ENCODE measurements around the gene SIRT5.

Gene SIRT5

GRCh38 chr6:13638014-13638413 lies 63.6 kb downstream of the SIRT5 start:
- Histone ChIP-seq H2AFZ (ENCODE audit: low read depth, low read length) (no peak overlapping the region), H3K27me3 (ENCODE audit: low read depth, low read length) (no peaks in the 10 kb centered on the region), H4K20me1 (ENCODE audit: insufficient read depth, low read length) (no peaks in the 10 kb centered on the region), H3K79me2 (ENCODE audit: low read length) (no peaks in the 10 kb centered on the region), H3K4me2 (ENCODE audit: low read length) (no peak overlapping the region), H3K4me3 (ENCODE audit: low read length) (no peak overlapping the region), H3K4me1 (ENCODE audit: low read length) (no peaks in the 10 kb centered on the region), H3K27ac (ENCODE audit: low read length) (no peak overlapping the region), H3K9ac (ENCODE audit: low read length) (no peak overlapping the region), H3K9me3 (ENCODE audit: insufficient read depth, low read length) (no peaks in the 10 kb centered on the region), H3K36me3 (replicated peaks; ENCODE audit: low read depth, low read length) (peaks cover 3% of the 10 kb centered on the region)
- TF ChIP-seq EZH2phosphoT487 (IDR thresholded peaks at IDR 0.05; ENCODE audit: low read depth) (no peak), CTCF (IDR thresholded peaks at IDR 0.05; ENCODE audit: low read depth, low read length) (no peak)

GRCh38 chr6:13638626-13639025 lies 64.2 kb downstream of the SIRT5 start:
- TF ChIP-seq CTCF (IDR thresholded peaks at IDR 0.05; ENCODE audit: low read depth, low read length) (no peak), EZH2phosphoT487 (IDR thresholded peaks at IDR 0.05; ENCODE audit: low read depth) (no peak)
- Histone ChIP-seq H3K9me3 (ENCODE audit: insufficient read depth, low read length) (no peaks in the 10 kb centered on the region), H2AFZ (ENCODE audit: low read depth, low read length) (no peak overlapping the region), H4K20me1 (ENCODE audit: insufficient read depth, low read length) (no peaks in the 10 kb centered on the region), H3K79me2 (ENCODE audit: low read length) (no peaks in the 10 kb centered on the region), H3K9ac (ENCODE audit: low read length) (no peak overlapping the region), H3K4me1 (ENCODE audit: low read length) (no peaks in the 10 kb centered on the region), H3K4me3 (ENCODE audit: low read length) (no peak overlapping the region), H3K36me3 (replicated peaks; ENCODE audit: low read depth, low read length) (peaks cover 3% of the 10 kb centered on the region), H3K27me3 (ENCODE audit: low read depth, low read length) (no peaks in the 10 kb centered on the region), H3K4me2 (ENCODE audit: low read length) (no peak overlapping the region), H3K27ac (ENCODE audit: low read length) (no peak overlapping the region)

GRCh38 chr6:13641315-13641714 lies 66.9 kb downstream of the SIRT5 start:
- H3K4me1 ChIP-seq (ENCODE audit: low read length): no peaks in the 10 kb centered on the region
- H3K4me2 ChIP-seq (ENCODE audit: low read length): no peak overlapping the region
- no peaks in the 10 kb centered on the region for H3K9me3 ChIP-seq (ENCODE audit: insufficient read depth, low read length)
- H3K27me3 ChIP-seq (ENCODE audit: low read depth, low read length): no peaks in the 10 kb centered on the region
- no peak overlapping the region for H2AFZ ChIP-seq (ENCODE audit: low read depth, low read length)
- H3K79me2 ChIP-seq (ENCODE audit: low read length): no peaks in the 10 kb centered on the region
- no peaks in the 10 kb centered on the region for H4K20me1 ChIP-seq (ENCODE audit: insufficient read depth, low read length)
- H3K4me3 ChIP-seq (ENCODE audit: low read length): no peak overlapping the region
- TF ChIP-seq CTCF (IDR thresholded peaks at IDR 0.05; ENCODE audit: low read depth, low read length): no peak
- TF ChIP-seq EZH2phosphoT487 (IDR thresholded peaks at IDR 0.05; ENCODE audit: low read depth): no peak
- H3K36me3 ChIP-seq (replicated peaks; ENCODE audit: low read depth, low read length): peaks cover 3% of the 10 kb centered on the region
- no peak overlapping the region for H3K9ac ChIP-seq (ENCODE audit: low read length)
- no peak overlapping the region for H3K27ac ChIP-seq (ENCODE audit: low read length)

- Histone ChIP-seq H3K27ac (ENCODE audit: low read length) (no peak overlapping the region), H3K9me3 (ENCODE audit: insufficient read depth, low read length) (no peaks in the 10 kb centered on the region), H3K79me2 (ENCODE audit: low read length) (no peaks in the 10 kb centered on the region), H3K9ac (ENCODE audit: low read length) (no peak overlapping the region), H3K4me1 (ENCODE audit: low read length) (no peaks in the 10 kb centered on the region), H3K36me3 (replicated peaks; ENCODE audit: low read depth, low read length) (peaks cover under 1% of the 10 kb centered on the region), H2AFZ (ENCODE audit: low read depth, low read length) (no peak overlapping the region), H3K4me2 (ENCODE audit: low read length) (no peak overlapping the region), H3K4me3 (ENCODE audit: low read length) (no peak overlapping the region), H3K27me3 (ENCODE audit: low read depth, low read length) (no peaks in the 10 kb centered on the region), H4K20me1 (ENCODE audit: insufficient read depth, low read length) (no peaks in the 10 kb centered on the region)
- TF ChIP-seq EZH2phosphoT487 (IDR thresholded peaks at IDR 0.05; ENCODE audit: low read depth) (no peak), CTCF (IDR thresholded peaks at IDR 0.05; ENCODE audit: low read depth, low read length) (no peak)
Observed at GRCh38 chr6:13643125-13643524, 68.7 kb downstream of the SIRT5 start.

Measured in OCI-LY3 (cell line).